ENCODE results near the gene ARHGEF37. TPM values are rescaled to one million over a fixed set of nuclear protein-coding genes. Genes with fewer than 3 reads are reported as not detected.

The ARHGEF37 gene
- total and polyA plus RNA-seq, 2 of the 8 experiments (the other 6 are each of a cell fraction or from before 2014, with no cell fraction given) = 0.21 to 0.48 TPM

- POLR2A ChIA-PET (ENCODE audit: partially characterized antibody) = interaction anchor here (1.3 kb wide), 1 partner anchor 10 kb away, joined by 3 read pairs; no protein-coding TSS in a partner anchor
- Histone ChIP-seq H2BK20ac (ENCODE audit: low read length) (no peak overlapping the region), H4K5ac (ENCODE audit: insufficient read length, low read depth, low read length) (no peak overlapping the region), H2BK120ac (replicated peaks; ENCODE audit: low read depth, low read length) (no peak overlapping the region), H3K56ac (replicated peaks; ENCODE audit: insufficient read length, low read depth, low read length) (no peak overlapping the region), H4K8ac (ENCODE audit: extremely low read depth, insufficient read depth, low read length) (no peak overlapping the region), H3K4ac (replicated peaks; ENCODE audit: insufficient read length, low read depth, low read length) (no peak overlapping the region), H3K4me1 (replicated peaks in 1 of 4; ENCODE audit: control insufficient read depth in 3 of 4, insufficient read depth in 4 of 4, low read length in 3 of 4) (peaks cover 12 to 16% (median 12%) of the 10 kb centered on the region in 4 experiments), H3K23me2 (ENCODE audit: low read depth, low read length) (no peaks in the 10 kb centered on the region; the same call in 1 of the 2 replicates), H3K79me2 (ENCODE audit: control insufficient read depth in 1 of 2, insufficient read depth in 2 of 2, low read length in 2 of 2) (no peaks in the 10 kb centered on the region), H2BK5ac (ENCODE audit: low read depth, low read length) (peak overlapping the region; percentile 61; the same call in 1 of the 2 replicates), H4K20me1 (replicated peaks in 1 of 2; ENCODE audit: control insufficient read depth in 1 of 2, insufficient read depth in 2 of 2, low read length in 2 of 2) (no peaks in the 10 kb centered on the region), H3K36me3 (ENCODE audit: control insufficient read depth in 2 of 4, insufficient read depth in 4 of 4, low read length in 3 of 4) (no peaks in the 10 kb centered on the region), H3K9me3 (ENCODE audit: insufficient read depth in 2 of 2, low read depth in 1 of 2, low read length in 1 of 2) (no peaks in the 10 kb centered on the region), H2BK15ac (ENCODE audit: low read length) (peak overlapping the region; percentile 32; the same call in 1 of the 2 replicates), H2BK12ac (ENCODE audit: low read depth, low read length) (peak overlapping the region; percentile 46), H3K79me1 (ENCODE audit: low read depth, low read length) (no peaks in the 10 kb centered on the region), H3K4me2 (ENCODE audit: insufficient read depth in 1 of 2, low read depth in 2 of 2, low read length in 2 of 2) (peak overlapping the region; percentile 21 to 41; a peak in 3 of 4 replicates), H4K91ac (replicated peaks; ENCODE audit: insufficient read length, low read length) (peak overlapping the region; percentile 38), H2AFZ (ENCODE audit: low read length) (peak overlapping the region; percentile 70), H3K4me3 (ENCODE audit: extremely low read depth in 1 of 4, insufficient read depth in 2 of 4, low read depth in 3 of 4, low read length in 4 of 4) (peak overlapping the region in 2 of 4 experiments; percentile 14 to 26; a peak in 4 of 8 replicates), H2AK5ac (ENCODE audit: low read depth, low read length) (no peak overlapping the region), H3K27me3 (replicated peaks in 1 of 4; ENCODE audit: control insufficient read depth in 3 of 4, extremely low read depth in 1 of 4, insufficient read depth in 3 of 4, low read length in 3 of 4) (no peaks in the 10 kb centered on the region), H3K14ac (ENCODE audit: insufficient read length) (no peak overlapping the region), H3K27ac (ENCODE audit: low read depth, low read length) (no peak overlapping the region), H3K9ac (replicated peaks in 1 of 4; ENCODE audit: extremely low read depth in 1 of 4, low read depth in 3 of 4, low read length in 3 of 4) (no peak overlapping the region; a peak in 1 of 7 replicates), H3K18ac (ENCODE audit: extremely low read depth, low read length) (peak overlapping the region; percentile 28), H3K23ac (ENCODE audit: insufficient read length) (no peak overlapping the region)
- CTCF ChIA-PET (ENCODE audit: partially characterized antibody) = interaction anchor here (0.8 to 19.9 kb wide), 11 partner anchors 10 to 335 kb away, joined by 3 to 470 read pairs (median 3); no protein-coding TSS in a partner anchor
- DNase-seq (ENCODE audit: low read depth in 1 of 2, low spot score in 2 of 2) = peak in 1 of 2 experiments; percentile 53
- TF ChIP-seq EP300 (IDR thresholded peaks at IDR 0.05; ENCODE audit: borderline replicate concordance in 1 of 2, low read depth in 2 of 2, low read length in 2 of 2) (0 out of 3 replicates have a peak, but pooled peaks of 1 of the 2 experiments have one; percentile 9), ASH2L (IDR thresholded peaks at IDR 0.05; ENCODE audit: low read length) (peak; percentile 56), FOSL1 (IDR thresholded peaks at IDR 0.05; ENCODE audit: insufficient read depth, low read depth, low read length) (no peak), TAF1 (IDR thresholded peaks at IDR 0.05; ENCODE audit: low read depth, low read length) (0 out of 2 replicates have a peak, but pooled peaks have one; percentile 40)
- 78% methylated on average over 12 of the region's 12 CpGs; no CpG with 5 or more reads in 1 of the 2 experiments for WGBS, 2 experiments (ENCODE audit: extremely low coverage in 1 of 2, insufficient coverage in 1 of 2, insufficient read length in 1 of 2, insufficient replicate concordance in 2 of 2, low coverage in 1 of 2, low lambda C conversion rate in 2 of 2, missing lambda C conversion rate in 1 of 2)
- no peak for FAIRE-seq
Measured at GRCh38 chr5:149632311-149633251, 51.3 kb downstream of the ARHGEF37 start.
